AG09309 (cell line): ENCODE data around the gene RNASE8.

ENCODE experiments used
- DNase-seq: peaks from one replicate; pipeline ENCODE4 v3.0.0-alpha.2; 2010; ENCODE audit warnings: low read depth
- H3K4me3 ChIP-seq: 2 replicates; pipeline ENCODE4 v1.5.1; 2011; ENCODE audit warnings: mild to moderate bottlenecking, low read depth, low read length, moderate library complexity; ENCODE audit not compliant: control insufficient read depth
- CTCF ChIP-seq: IDR thresholded peaks from 2 replicates; pipeline ENCODE4 v1.5.1; 2011; ENCODE audit warnings: mild to moderate bottlenecking, low read depth, low read length, inconsistent platforms; ENCODE audit not compliant: insufficient read depth, control insufficient read depth; ENCODE audit errors: missing control alignments

RNASE8 gene

GRCh38 chr14:21043387-21043973, 14.1 kb upstream of the RNASE8 start:
- H3K4me3 ChIP-seq: no peak overlapping the region
- DNase-seq: no peak
- TF ChIP-seq CTCF: no peak

- H3K4me3 ChIP-seq: no peak overlapping the region
- TF ChIP-seq CTCF: no peak
- no peak for DNase-seq
These were observed 13.5 kb upstream of the RNASE8 start for GRCh38 chr14:21043974-21044618.

GRCh38 chr14:21047378-21047781, 10.2 kb upstream of the RNASE8 start:
- H3K4me3 ChIP-seq: no peak overlapping the region
- TF ChIP-seq CTCF: no peak
- DNase-seq: no peak

GRCh38 chr14:21048638-21049037, 9.0 kb upstream of the RNASE8 start:
- no peak for DNase-seq
- no peak overlapping the region for H3K4me3 ChIP-seq
- no peak for TF ChIP-seq CTCF

GRCh38 chr14:21049271-21049673, 8.3 kb upstream of the RNASE8 start:
- H3K4me3 ChIP-seq: no peak overlapping the region
- no peak for DNase-seq
- no peak for TF ChIP-seq CTCF

- H3K4me3 ChIP-seq: no peak overlapping the region
- no peak for TF ChIP-seq CTCF
- DNase-seq: no peak
These were observed 7.0 kb upstream of the RNASE8 start for GRCh38 chr14:21050597-21050996.
